OCI-LY7 (cell line): Measurements from ENCODE around the gene NNT. TPM values are rescaled to one million over a fixed set of nuclear protein-coding genes. Genes with fewer than 3 reads are reported as not detected.

Experiments
- BruUV-seq: library from RNA; stranded (reverse); fragments of 400-500 nt; replicated peaks from 2 replicates; lab custom pipeline; 2021; lab: Mats Ljungman, UMichigan
- CTCF ChIA-PET: fragments of 300-600 bp; sonication (Branson Sonifier 250); formaldehyde crosslinking; loops from one replicate; lab custom pipeline; 2022; ENCODE audit warnings: antibody characterized with exemption; ENCODE audit not compliant: unreplicated experiment; lab: Charles Lee
- POLR2A ChIA-PET: fragments of 300-600 bp; sonication (Branson Sonifier 250); formaldehyde crosslinking; loops from one replicate; lab custom pipeline; 2022; ENCODE audit warnings: antibody characterized with exemption; lab: Charles Lee
- DNase-seq: peaks from one replicate; pipeline ENCODE4 v3.0.0-alpha.2; 2015; ENCODE audit warnings: low spot score
- H2AFZ ChIP-seq: fragments of 200-600 bp; sonication (generic), shearing (Covaris generic); 2 replicates; pipeline ENCODE4 v1.6.1; 2014; ENCODE audit warnings: mild to moderate bottlenecking, antibody characterized with exemption, low read length, moderate library complexity
- H3K27ac ChIP-seq: fragments of 200-600 bp; sonication (generic); 2 replicates; pipeline ENCODE4 v1.5.1; 2014; ENCODE audit warnings: mixed run types, low read depth, mild to moderate bottlenecking, moderate library complexity, low read length, inconsistent platforms; ENCODE audit not compliant: poor library complexity, severe bottlenecking
- H3K36me3 ChIP-seq: fragments of 200-600 bp; sonication (generic); 2 replicates; pipeline ENCODE4 v1.6.1; 2014; ENCODE audit warnings: mild to moderate bottlenecking, antibody characterized with exemption, low read length, moderate library complexity, mixed read lengths; ENCODE audit not compliant: insufficient read depth
- H3K4me1 ChIP-seq: fragments of 200-600 bp; sonication (generic); 2 replicates; pipeline ENCODE4 v1.5.1; 2014; ENCODE audit warnings: mild to moderate bottlenecking, low read length; ENCODE audit not compliant: insufficient read depth, poor library complexity, severe bottlenecking
- H3K4me2 ChIP-seq: fragments of 200-600 bp; sonication (generic); 2 replicates; pipeline ENCODE4 v1.6.1; 2014; ENCODE audit warnings: mild to moderate bottlenecking, low read length
- H3K4me3 ChIP-seq: fragments of 200-600 bp; sonication (generic); 2 replicates; pipeline ENCODE4 v1.5.1; 2014; ENCODE audit warnings: mild to moderate bottlenecking, low read depth, low read length; ENCODE audit not compliant: poor library complexity, severe bottlenecking
- H3K79me2 ChIP-seq: fragments of 200-600 bp; sonication (generic); 2 replicates; pipeline ENCODE4 v1.6.1; 2016; ENCODE audit warnings: low read depth, mild to moderate bottlenecking, low read length, moderate library complexity, mixed read lengths; ENCODE audit not compliant: insufficient read depth
- H3K9me2 ChIP-seq: fragments of 200-600 bp; sonication (generic); 2 replicates; pipeline ENCODE4 v1.6.1; 2016; ENCODE audit warnings: mild to moderate bottlenecking, low read length, mixed read lengths; ENCODE audit not compliant: insufficient read depth
- H3K9me3 ChIP-seq: fragments of 200-600 bp; sonication (generic); 2 replicates; pipeline ENCODE4 v1.6.1; 2014; ENCODE audit warnings: mild to moderate bottlenecking, mixed run types, low read length, mixed read lengths
- H4K20me1 ChIP-seq: fragments of 200-600 bp; sonication (generic); 2 replicates; pipeline ENCODE4 v1.6.1; 2014; ENCODE audit warnings: mild to moderate bottlenecking, antibody characterized with exemption, low read length, moderate library complexity, mixed read lengths; ENCODE audit not compliant: insufficient read depth
- EZH2phosphoT487 ChIP-seq: fragments of 200-600 bp; sonication (generic); IDR thresholded peaks from 2 replicates; pipeline ENCODE4 v1.6.1; 2018; ENCODE audit warnings: low read depth, borderline replicate concordance, mild to moderate bottlenecking, mixed run types, antibody characterized with exemption, low read length, moderate library complexity, mixed read lengths
- intact Hi-C: fragments of 100-400 bp; cut with micrococcal nuclease; formaldehyde crosslinking; loops from one replicate; pipeline ENCODE4 v1.10.0; 2022; ENCODE audit not compliant: unreplicated experiment
- total RNA-seq, 2 experiments: library from RNA; depleted of rRNA in 1 of 2; stranded (reverse); fragments of >200 nt in 1 of 2; shearing (Covaris generic) in 1 of 2; gene quantifications; 2 replicates each; pipeline ENCODE4 v1.2.3, GENCODE V29; 2014 to 2022
- TF ChIP-seq, protein P1 (sequence below): fragments of 200-600 bp; sonication (generic); conservative IDR thresholded peaks from 2 replicates; pipeline ENCODE4 v1.5.1; 2014; ENCODE audit warnings: mild to moderate bottlenecking, antibody characterized with exemption, low read length, moderate library complexity, mixed read lengths

Gene NNT
- total RNA-seq, 2 experiments from 2014 or later: 33.6 to 98.3 TPM

DNA sequence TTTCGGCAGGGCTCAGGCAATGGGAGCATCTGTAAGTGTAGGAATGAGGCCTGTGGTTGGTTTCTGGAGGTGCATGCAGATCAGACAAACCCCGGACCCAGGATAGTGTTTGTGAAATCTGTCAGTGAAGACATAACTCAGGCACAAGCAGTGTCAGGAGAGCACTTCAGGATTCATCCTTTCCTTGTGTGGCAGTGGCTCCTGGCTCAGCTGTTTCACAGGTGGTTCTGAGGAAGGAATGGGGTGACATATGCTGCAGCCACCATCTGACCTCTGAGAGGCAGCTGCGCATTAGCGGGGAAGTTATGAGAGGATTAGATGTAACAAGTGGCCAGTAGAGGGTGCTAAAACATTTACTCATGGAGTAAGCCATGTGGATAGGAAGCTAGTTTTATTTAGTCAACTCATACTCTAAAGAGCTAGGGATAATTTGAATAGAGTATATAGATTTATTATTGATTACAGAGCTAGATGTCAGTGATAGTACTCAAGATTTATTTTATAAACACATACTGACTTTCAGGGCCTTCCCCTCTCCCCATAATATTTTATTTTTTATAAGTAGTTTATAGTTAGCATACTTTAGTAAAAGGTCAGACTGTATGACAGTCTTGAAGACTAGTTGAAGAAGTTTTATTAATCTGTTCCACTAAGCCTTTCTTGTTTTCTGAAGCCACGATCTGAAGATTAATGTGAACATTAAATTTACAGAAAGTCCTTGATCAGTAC, 28.4 kb downstream of the NNT start:
- Histone ChIP-seq H3K4me3 (no peak overlapping the region), H3K4me1 (no peaks in the 10 kb centered on the region), H3K36me3 (peaks cover 45% of the 10 kb centered on the region), H3K9me3 (no peaks in the 10 kb centered on the region), H4K20me1 (no peaks in the 10 kb centered on the region), H3K9me2 (no peaks in the 10 kb centered on the region), H3K27ac (no peak overlapping the region), H2AFZ (no peak overlapping the region), H3K79me2 (no peaks in the 10 kb centered on the region), H3K4me2 (no peak overlapping the region)
- no TSS peak for BruUV-seq
- TF ChIP-seq, protein P1, sequence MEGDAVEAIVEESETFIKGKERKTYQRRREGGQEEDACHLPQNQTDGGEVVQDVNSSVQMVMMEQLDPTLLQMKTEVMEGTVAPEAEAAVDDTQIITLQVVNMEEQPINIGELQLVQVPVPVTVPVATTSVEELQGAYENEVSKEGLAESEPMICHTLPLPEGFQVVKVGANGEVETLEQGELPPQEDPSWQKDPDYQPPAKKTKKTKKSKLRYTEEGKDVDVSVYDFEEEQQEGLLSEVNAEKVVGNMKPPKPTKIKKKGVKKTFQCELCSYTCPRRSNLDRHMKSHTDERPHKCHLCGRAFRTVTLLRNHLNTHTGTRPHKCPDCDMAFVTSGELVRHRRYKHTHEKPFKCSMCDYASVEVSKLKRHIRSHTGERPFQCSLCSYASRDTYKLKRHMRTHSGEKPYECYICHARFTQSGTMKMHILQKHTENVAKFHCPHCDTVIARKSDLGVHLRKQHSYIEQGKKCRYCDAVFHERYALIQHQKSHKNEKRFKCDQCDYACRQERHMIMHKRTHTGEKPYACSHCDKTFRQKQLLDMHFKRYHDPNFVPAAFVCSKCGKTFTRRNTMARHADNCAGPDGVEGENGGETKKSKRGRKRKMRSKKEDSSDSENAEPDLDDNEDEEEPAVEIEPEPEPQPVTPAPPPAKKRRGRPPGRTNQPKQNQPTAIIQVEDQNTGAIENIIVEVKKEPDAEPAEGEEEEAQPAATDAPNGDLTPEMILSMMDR: peak; percentile 88
- TF ChIP-seq EZH2phosphoT487: no peak
- POLR2A ChIA-PET: interaction anchor here (0.7 to 2.0 kb wide), 4 partner anchors 12 to 701 kb away, joined by 3 to 7 read pairs (median 5); no protein-coding TSS in a partner anchor
- intact Hi-C loops: no loop called here
- CTCF ChIA-PET: interaction anchor here (0.7 to 1.1 kb wide), 3 partner anchors 11 to 20 kb away, joined by 3 to 5 read pairs (median 4); no protein-coding TSS in a partner anchor
- peak; percentile 78 for DNase-seq

DNA sequence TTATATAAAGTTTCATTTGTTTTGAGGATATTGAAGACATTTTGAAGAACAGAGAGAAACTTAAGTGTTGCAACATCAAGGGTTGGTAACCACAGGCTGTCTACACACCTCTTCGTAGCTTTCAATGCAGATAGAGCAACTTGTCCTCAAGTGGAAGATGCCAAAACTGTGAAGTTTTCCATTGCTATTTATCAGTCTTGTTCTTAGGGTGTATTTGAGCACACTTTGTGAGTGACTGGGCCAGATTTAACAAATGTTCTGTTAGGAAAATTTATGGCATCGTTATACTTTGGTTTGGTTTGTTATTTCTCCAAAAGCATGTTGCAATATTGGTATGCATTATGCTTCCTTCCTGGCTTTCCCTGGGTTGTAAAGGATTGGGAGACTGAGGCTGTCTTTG, 31.6 kb downstream of the NNT start:
- no peaks in the 10 kb centered on the region for H3K9me2 ChIP-seq
- no peak overlapping the region for H3K4me2 ChIP-seq
- TF ChIP-seq EZH2phosphoT487: no peak
- TF ChIP-seq, protein P1: no peak
- no peak overlapping the region for H3K27ac ChIP-seq
- H4K20me1 ChIP-seq: no peaks in the 10 kb centered on the region
- H3K4me1 ChIP-seq: no peaks in the 10 kb centered on the region
- H3K4me3 ChIP-seq: no peak overlapping the region
- ChIA-PET POLR2A (no interaction called here), CTCF (no interaction called here)
- H3K9me3 ChIP-seq: no peaks in the 10 kb centered on the region
- DNase-seq: no peak
- H2AFZ ChIP-seq: no peak overlapping the region
- intact Hi-C loops: no loop called here
- BruUV-seq: no TSS peak
- H3K36me3 ChIP-seq: peaks cover 34% of the 10 kb centered on the region
- no peaks in the 10 kb centered on the region for H3K79me2 ChIP-seq

DNA sequence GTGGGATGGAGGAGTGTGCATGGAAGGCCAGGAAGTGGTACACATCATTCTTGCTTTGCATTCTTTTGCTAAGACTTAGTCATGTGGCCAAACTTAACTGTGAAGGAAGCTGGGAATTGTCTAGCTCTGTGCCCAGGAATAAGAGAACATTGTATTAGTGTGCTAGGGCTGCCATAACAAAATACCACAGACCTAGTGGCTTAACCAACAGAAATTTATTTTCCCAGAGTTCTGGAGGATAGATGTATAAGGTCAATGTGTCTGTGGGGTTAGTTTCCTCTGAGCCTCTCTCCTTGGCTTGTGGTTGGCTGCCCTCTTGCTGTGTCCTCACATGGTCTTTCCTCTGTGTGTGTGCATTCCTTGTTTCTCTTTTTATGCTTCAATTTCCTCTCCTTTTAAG, 32.4 kb downstream of the NNT start:
- Histone ChIP-seq H4K20me1 (no peaks in the 10 kb centered on the region), H3K9me2 (no peaks in the 10 kb centered on the region), H3K79me2 (no peaks in the 10 kb centered on the region), H2AFZ (no peak overlapping the region), H3K9me3 (no peaks in the 10 kb centered on the region), H3K4me1 (no peaks in the 10 kb centered on the region), H3K27ac (no peak overlapping the region), H3K4me3 (no peak overlapping the region), H3K4me2 (no peak overlapping the region), H3K36me3 (peaks cover 30% of the 10 kb centered on the region)
- ChIA-PET CTCF (no interaction called here), POLR2A (no interaction called here)
- no peak for DNase-seq
- TF ChIP-seq, protein P1: no peak
- intact Hi-C loops: no loop called here
- no TSS peak for BruUV-seq
